Natural killer cell (primary cell): ENCODE data around the gene OXLD1. TPM values are rescaled to one million over a fixed set of nuclear protein-coding genes. Genes with fewer than 3 reads are reported as not detected.

Experiments used
- ATAC-seq, 3 donors: fragments of 150-1000 bp in 2 of 3; fragments of 200-7000 bp in 1 of 3; cut with Tn5 transposase; 1 replicate in 1 of 3; 2 replicates in 2 of 3; pipeline ENCODE4 v1.10.0; 2021; ENCODE audit warnings: mild to moderate bottlenecking in 2 of 3, moderate library complexity in 2 of 3
- DNase-seq, 2 donors: peaks; one replicate each; pipeline versions ENCODE4 v3.0.0 to v3.0.0-alpha.2; 2013 to 2021; ENCODE audit warnings: mixed read lengths in 1 of 2
- H3K27ac ChIP-seq: one replicate; pipeline ENCODE4 v1.5.1; 2013; ENCODE audit warnings: mild to moderate bottlenecking, low read length
- H3K27me3 ChIP-seq: one replicate; pipeline ENCODE4 v1.6.1; 2013; ENCODE audit warnings: low read length; ENCODE audit not compliant: control insufficient read depth, insufficient read depth
- H3K36me3 ChIP-seq: one replicate; pipeline ENCODE4 v1.6.1; 2013; ENCODE audit warnings: low read length; ENCODE audit not compliant: control insufficient read depth, insufficient read depth
- H3K4me1 ChIP-seq: one replicate; pipeline ENCODE4 v1.6.1; 2013; ENCODE audit warnings: low read length; ENCODE audit not compliant: control insufficient read depth, insufficient read depth
- H3K4me3 ChIP-seq: one replicate; pipeline ENCODE4 v1.5.1; 2013; ENCODE audit warnings: low read length
- H3K9me3 ChIP-seq: one replicate; pipeline ENCODE4 v1.6.1; 2013; ENCODE audit warnings: low read length; ENCODE audit not compliant: control insufficient read depth, insufficient read depth
- H3K27ac Mint-ChIP-seq, 2 donors: one replicate each; pipeline ENCODE4 v1.8.0; 2022; ENCODE audit warnings: mild to moderate bottlenecking in 2 of 2, mixed read lengths in 2 of 2, moderate library complexity in 1 of 2
- H3K27me3 Mint-ChIP-seq, 2 donors: one replicate each; pipeline ENCODE4 v1.8.0; 2022; ENCODE audit warnings: low read depth in 2 of 2, mixed read lengths in 2 of 2
- H3K36me3 Mint-ChIP-seq: one replicate; pipeline ENCODE4 v1.8.0; 2022; ENCODE audit warnings: mixed read lengths
- H3K4me1 Mint-ChIP-seq, 2 donors: one replicate each; pipeline ENCODE4 v1.8.0; 2022; ENCODE audit warnings: mixed read lengths in 2 of 2
- H3K4me3 Mint-ChIP-seq: one replicate; pipeline ENCODE4 v1.8.0; 2022; ENCODE audit warnings: mild to moderate bottlenecking, moderate library complexity, mixed read lengths
- H3K9me3 Mint-ChIP-seq, 2 donors: one replicate each; pipeline ENCODE4 v1.8.0; 2022; ENCODE audit warnings: mixed read lengths in 2 of 2
- WGBS: methylation state at CpG from one replicate; pipeline ENCODE4 v1.1.7; 2013; ENCODE audit warnings: missing lambda C conversion rate; ENCODE audit not compliant: insufficient coverage; 5-methylcytosine and 5-hydroxymethylcytosine counted together
- intact Hi-C: fragments of 100-400 bp; cut with micrococcal nuclease; formaldehyde crosslinking; loops from one replicate; pipeline ENCODE4 v1.14.2; 2022
- total RNA-seq, 4 donors: library from RNA; stranded (reverse); fragments of 120-200 nt in 1 of 4; gene quantifications; one replicate each; pipeline versions ENCODE4 v1.2.3 to v1.2.4, GENCODE V29; 2013 to 2022
- TF ChIP-seq, protein P1 (sequence below): fragments of 200-600 bp; IDR thresholded peaks from one replicate; pipeline ENCODE4 v1.8.0; 2022; ENCODE audit warnings: antibody characterized with exemption

OXLD1 gene
- total RNA-seq: 10 to 100 TPM; 29.9 to 35.0 (median 32.4) TPM
- 40.4 TPM for total RNA-seq (2013)

GRCh38 chr17:81666342-81667191 lies at the start of gene OXLD1, which contains the start of gene CCDC137:
Gene OXLD1, minus strand, starts transcription at chr17:81666605. Its CDS starts 28 bp downstream, at chr17:81666577.
Gene CCDC137, plus strand, starts transcription at chr17:81666737. Its CDS starts 30 bp downstream, at chr17:81666767.
- TF ChIP-seq, protein P1, sequence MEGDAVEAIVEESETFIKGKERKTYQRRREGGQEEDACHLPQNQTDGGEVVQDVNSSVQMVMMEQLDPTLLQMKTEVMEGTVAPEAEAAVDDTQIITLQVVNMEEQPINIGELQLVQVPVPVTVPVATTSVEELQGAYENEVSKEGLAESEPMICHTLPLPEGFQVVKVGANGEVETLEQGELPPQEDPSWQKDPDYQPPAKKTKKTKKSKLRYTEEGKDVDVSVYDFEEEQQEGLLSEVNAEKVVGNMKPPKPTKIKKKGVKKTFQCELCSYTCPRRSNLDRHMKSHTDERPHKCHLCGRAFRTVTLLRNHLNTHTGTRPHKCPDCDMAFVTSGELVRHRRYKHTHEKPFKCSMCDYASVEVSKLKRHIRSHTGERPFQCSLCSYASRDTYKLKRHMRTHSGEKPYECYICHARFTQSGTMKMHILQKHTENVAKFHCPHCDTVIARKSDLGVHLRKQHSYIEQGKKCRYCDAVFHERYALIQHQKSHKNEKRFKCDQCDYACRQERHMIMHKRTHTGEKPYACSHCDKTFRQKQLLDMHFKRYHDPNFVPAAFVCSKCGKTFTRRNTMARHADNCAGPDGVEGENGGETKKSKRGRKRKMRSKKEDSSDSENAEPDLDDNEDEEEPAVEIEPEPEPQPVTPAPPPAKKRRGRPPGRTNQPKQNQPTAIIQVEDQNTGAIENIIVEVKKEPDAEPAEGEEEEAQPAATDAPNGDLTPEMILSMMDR: no peak
- Mint-ChIP-seq H3K9me3 (no peaks in the 10 kb centered on the region), H3K27ac (peak within 1 kb of the TSS; percentile 89 to 94), H3K36me3 (no peaks in the 10 kb centered on the region), H3K4me3 (peak within 1 kb of the TSS; percentile 94), H3K4me1 (peaks cover 15 to 23% of the 10 kb centered on the region in 2 donors), H3K27me3 (no peaks in the 10 kb centered on the region)
- peaks cover 21% of the 10 kb centered on the region for H3K36me3 ChIP-seq
- peak within 1 kb of the TSS; percentile 83 for H3K27ac ChIP-seq
- no peaks in the 10 kb centered on the region for H3K9me3 ChIP-seq
- under 1% methylated on average over 96 of the region's 96 CpGs for WGBS
- H3K4me1 ChIP-seq: peaks cover 41% of the 10 kb centered on the region
- ATAC-seq: peak; percentile 91 to 99 (median 98)
- H3K4me3 ChIP-seq: peak within 1 kb of the TSS; percentile 89
- H3K27me3 ChIP-seq: no peaks in the 10 kb centered on the region
- peak; percentile 92 to 96 for DNase-seq
- intact Hi-C loops: loop anchor here (5.0 kb wide), 1 partner anchor 36 kb away; the partner anchor contains the start of gene MRPL12

DNA sequence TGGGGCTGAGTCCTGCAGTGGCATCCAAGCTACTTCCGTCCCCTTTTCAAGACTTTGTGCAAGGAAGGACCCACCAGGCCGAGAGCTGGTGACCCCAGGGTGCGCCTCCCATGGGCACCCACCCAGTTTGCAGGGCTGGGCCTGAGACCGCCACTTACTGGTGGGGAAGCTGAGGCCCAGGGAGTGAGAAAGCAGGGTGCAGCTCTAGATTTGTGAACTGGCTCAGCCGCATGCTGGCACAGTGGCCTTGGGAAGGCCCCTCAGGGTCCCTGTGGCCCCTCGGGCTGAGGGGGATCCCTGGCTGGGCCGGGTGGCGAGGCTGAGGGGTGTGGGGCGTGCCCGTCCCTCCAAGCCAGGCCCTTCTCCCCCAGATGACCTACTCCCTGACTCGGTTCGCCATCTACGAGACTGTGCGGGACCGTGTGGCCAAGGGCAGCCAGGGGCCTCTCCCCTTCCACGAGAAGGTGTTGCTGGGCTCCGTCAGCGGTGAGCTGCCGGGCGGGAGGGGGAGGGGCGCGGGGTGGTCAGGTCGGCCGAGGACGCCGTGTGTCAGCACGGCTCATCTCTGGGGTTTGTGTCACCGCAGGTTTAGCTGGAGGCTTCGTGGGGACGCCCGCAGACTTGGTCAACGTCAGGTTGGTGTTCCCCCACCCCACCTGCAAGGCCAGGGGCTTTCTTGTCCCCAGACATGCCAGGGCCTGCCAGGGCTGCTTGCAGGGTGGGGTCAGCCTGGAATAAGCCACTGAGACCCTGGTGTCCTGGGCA lies 48.9 kb upstream of the OXLD1 start:
- DNase-seq (no peak), ATAC-seq (no peak)
- no peak overlapping the region for H3K27ac Mint-ChIP-seq
- H3K36me3 Mint-ChIP-seq: no peaks in the 10 kb centered on the region
- H3K27ac ChIP-seq: no peak overlapping the region
- TF ChIP-seq, protein P1: no peak
- H3K36me3 ChIP-seq: no peaks in the 10 kb centered on the region
- no peaks in the 10 kb centered on the region for H3K9me3 Mint-ChIP-seq
- no peaks in the 10 kb centered on the region for H3K27me3 ChIP-seq
- H3K9me3 ChIP-seq: no peaks in the 10 kb centered on the region
- peaks cover 26% of the 10 kb centered on the region for H3K4me1 ChIP-seq
- peaks cover 14 to 26% of the 10 kb centered on the region in 2 donors for H3K4me1 Mint-ChIP-seq
- no peak overlapping the region for H3K4me3 ChIP-seq
- H3K4me3 Mint-ChIP-seq: no peak overlapping the region
- WGBS: 96% methylated on average over 32 of the region's 32 CpGs
- no peaks in the 10 kb centered on the region for H3K27me3 Mint-ChIP-seq
- intact Hi-C loops: no loop called here

DNA sequence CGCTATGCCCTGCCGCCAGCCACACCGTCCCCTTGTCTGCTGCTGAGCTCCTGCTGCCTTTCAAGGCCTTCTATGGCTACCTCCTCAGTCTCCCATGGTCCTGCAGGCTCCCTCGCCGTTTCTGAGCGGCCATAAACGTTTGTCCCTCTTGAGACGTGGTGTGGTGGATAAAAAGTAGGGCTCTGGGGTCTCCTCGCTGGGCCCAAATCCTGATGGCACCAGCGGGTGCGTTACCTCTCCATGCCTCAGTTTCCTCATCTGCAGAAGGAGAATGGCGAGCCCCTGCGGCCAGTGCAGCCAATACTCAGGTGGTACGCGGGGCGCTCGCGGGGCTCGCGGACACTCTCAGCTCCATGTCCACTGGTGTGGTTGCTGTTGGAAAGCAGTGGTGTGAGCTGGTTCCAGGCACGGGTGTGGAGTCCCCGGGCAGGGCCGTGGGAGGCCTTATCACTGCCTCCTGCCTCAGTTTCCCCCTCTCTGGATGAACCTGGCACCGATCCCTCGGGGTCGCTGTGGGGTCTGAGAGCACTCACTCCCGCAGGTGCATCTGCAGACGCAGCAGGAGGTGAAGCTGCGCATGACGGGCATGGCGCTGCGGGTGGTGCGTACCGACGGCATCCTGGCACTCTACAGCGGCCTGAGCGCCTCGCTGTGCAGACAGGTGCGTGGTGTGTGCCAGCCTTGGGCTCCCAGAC lies 48.2 kb upstream of the OXLD1 start:
- Mint-ChIP-seq H3K27ac (no peak overlapping the region), H3K4me3 (no peak overlapping the region)
- TF ChIP-seq, protein P1: no peak

More for the DNA sequence above, 48.2 kb upstream of the OXLD1 start:
- intact Hi-C loops: no loop called here
- Histone ChIP-seq H3K36me3 (no peaks in the 10 kb centered on the region), H3K4me1 (peaks cover 32% of the 10 kb centered on the region), H3K9me3 (no peaks in the 10 kb centered on the region), H3K27me3 (no peaks in the 10 kb centered on the region), H3K4me3 (no peak overlapping the region), H3K27ac (no peak overlapping the region)
- Mint-ChIP-seq H3K4me1 (peaks cover 14 to 26% of the 10 kb centered on the region in 2 donors), H3K36me3 (no peaks in the 10 kb centered on the region), H3K27me3 (no peaks in the 10 kb centered on the region), H3K9me3 (no peaks in the 10 kb centered on the region)
- peak in 1 of 2 donors; percentile 7 for DNase-seq
- WGBS: 96% methylated on average over 39 of the region's 39 CpGs
- no peak for ATAC-seq
